ENCODE results near the gene PSMD13. TPM values are rescaled to one million over a fixed set of nuclear protein-coding genes. Genes with fewer than 3 reads are reported as not detected.

The PSMD13 gene
- total and polyA plus RNA-seq, 2 of the 13 experiments (the other 11 are each of a cell fraction or from before 2014, with no cell fraction given) = 83.0 to 117 TPM

DNA sequence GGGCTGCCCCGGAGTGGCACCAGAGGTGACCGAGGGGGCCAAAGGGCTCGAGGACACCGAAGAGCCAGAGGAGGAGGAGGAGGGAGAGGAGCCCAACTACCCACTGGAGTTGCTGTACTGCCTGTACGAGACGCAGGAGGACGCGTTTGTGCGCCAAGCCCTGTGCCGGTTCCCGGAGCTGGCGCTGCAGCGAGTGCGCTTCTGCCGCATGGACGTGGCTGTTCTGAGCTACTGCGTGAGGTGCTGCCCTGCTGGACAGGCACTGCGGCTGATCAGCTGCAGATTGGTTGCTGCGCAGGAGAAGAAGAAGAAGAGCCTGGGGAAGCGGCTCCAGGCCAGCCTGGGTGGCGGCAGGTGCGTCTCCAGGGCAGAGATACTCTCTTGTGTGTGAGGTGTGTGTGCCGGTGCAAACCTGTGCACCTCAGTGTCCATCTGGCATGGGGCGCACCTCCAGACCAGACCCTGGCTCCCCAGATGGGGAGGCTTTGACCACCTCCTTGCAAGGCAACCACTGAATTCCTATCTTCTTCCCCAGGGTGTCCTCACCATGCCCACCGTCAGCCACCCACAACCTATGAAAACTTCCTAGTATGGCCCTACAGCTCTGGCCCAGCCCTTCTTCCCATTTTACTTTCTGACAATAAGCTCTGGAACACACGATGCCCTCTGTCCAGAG is 44.8 kb downstream of the PSMD13 start:
- no peak for DNase-seq (ENCODE audit: low spot score)
- no peak overlapping the region for H3K4me3 ChIP-seq (replicated peaks in 1 of 3; ENCODE audit: insufficient read depth in 1 of 3, low read depth in 2 of 3, low read length in 3 of 3)
- ChIA-PET CTCF (ENCODE audit: low intra/inter-chr PET ratio, low total read pairs) (no interaction called here), POLR2A (no interaction called here)
- no TSS peak for BruUV-seq (replicated peaks)
- in situ Hi-C loops (cut with HindIII; ENCODE audit: extremely low pct_ligation_motif_present, low pct_unique_long_range_greater_than_20kb) = no loop called here
- H3K27me3 ChIP-seq (ENCODE audit: control insufficient read depth in 1 of 2, insufficient read depth in 2 of 2, low read length in 2 of 2) = peaks cover 7 to 83% of the 10 kb centered on the region in 2 experiments
- no peak overlapping the region for H2AFZ ChIP-seq (ENCODE audit: low read length)
- H4K20me1 ChIP-seq (ENCODE audit: insufficient read depth, low read length) = no peaks in the 10 kb centered on the region
- peaks cover 20% of the 10 kb centered on the region for H3K4me1 ChIP-seq (ENCODE audit: insufficient read depth, low read length)
- no peak for ATAC-seq
- no peak overlapping the region for H3K9ac ChIP-seq (ENCODE audit: insufficient read depth, low read depth, low read length)
- H3K9me3 ChIP-seq (ENCODE audit: low read length) = no peaks in the 10 kb centered on the region
- intact Hi-C loops (cut with micrococcal nuclease; ENCODE audit: unreplicated experiment) = no loop called here
- no peak for FAIRE-seq
- 72% methylated on average over 20 of the region's 26 CpGs for WGBS (ENCODE audit: low lambda C conversion rate)
- no peak overlapping the region for H3K4me2 ChIP-seq (ENCODE audit: low read depth, low read length)
- H3K36me3 ChIP-seq (replicated peaks in 1 of 2; ENCODE audit: control insufficient read depth in 1 of 2, insufficient read depth in 2 of 2, low read length in 2 of 2) = no peaks in the 10 kb centered on the region
- H3K27ac ChIP-seq (ENCODE audit: extremely low read length, insufficient read depth, low read length) = no peak overlapping the region
- no peaks in the 10 kb centered on the region for H3K79me2 ChIP-seq (ENCODE audit: insufficient read depth, low read length)
- TF ChIP-seq, protein P1, sequence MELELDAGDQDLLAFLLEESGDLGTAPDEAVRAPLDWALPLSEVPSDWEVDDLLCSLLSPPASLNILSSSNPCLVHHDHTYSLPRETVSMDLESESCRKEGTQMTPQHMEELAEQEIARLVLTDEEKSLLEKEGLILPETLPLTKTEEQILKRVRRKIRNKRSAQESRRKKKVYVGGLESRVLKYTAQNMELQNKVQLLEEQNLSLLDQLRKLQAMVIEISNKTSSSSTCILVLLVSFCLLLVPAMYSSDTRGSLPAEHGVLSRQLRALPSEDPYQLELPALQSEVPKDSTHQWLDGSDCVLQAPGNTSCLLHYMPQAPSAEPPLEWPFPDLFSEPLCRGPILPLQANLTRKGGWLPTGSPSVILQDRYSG (CRISPR knock-in tag; IDR thresholded peaks at IDR 0.05) = no peak
- TF ChIP-seq RARG (CRISPR knock-in tag; IDR thresholded peaks at IDR 0.05; ENCODE audit: low read depth) (no peak), TCF12 (IDR thresholded peaks at IDR 0.05) (no peak), TCF12 (CRISPR knock-in tag; IDR thresholded peaks at IDR 0.05) (no peak), ZNF616 (CRISPR knock-in tag; IDR thresholded peaks at IDR 0.05; ENCODE audit: low read depth) (no peak), SMC3 (IDR thresholded peaks at IDR 0.05; ENCODE audit: low read length) (no peak), NR2F6 (IDR thresholded peaks at IDR 0.05) (no peak), NR2F6 (CRISPR knock-in tag; IDR thresholded peaks at IDR 0.05) (no peak), ZNF24 (IDR thresholded peaks at IDR 0.05) (no peak), HMG20A (CRISPR knock-in tag; IDR thresholded peaks at IDR 0.05; ENCODE audit: borderline replicate concordance) (no peak), PAWR (CRISPR knock-in tag; IDR thresholded peaks at IDR 0.05; ENCODE audit: borderline replicate concordance) (no peak), ZSCAN21 (CRISPR knock-in tag; IDR thresholded peaks at IDR 0.05; ENCODE audit: borderline replicate concordance) (no peak)
- TF ChIP-seq, protein P2, sequence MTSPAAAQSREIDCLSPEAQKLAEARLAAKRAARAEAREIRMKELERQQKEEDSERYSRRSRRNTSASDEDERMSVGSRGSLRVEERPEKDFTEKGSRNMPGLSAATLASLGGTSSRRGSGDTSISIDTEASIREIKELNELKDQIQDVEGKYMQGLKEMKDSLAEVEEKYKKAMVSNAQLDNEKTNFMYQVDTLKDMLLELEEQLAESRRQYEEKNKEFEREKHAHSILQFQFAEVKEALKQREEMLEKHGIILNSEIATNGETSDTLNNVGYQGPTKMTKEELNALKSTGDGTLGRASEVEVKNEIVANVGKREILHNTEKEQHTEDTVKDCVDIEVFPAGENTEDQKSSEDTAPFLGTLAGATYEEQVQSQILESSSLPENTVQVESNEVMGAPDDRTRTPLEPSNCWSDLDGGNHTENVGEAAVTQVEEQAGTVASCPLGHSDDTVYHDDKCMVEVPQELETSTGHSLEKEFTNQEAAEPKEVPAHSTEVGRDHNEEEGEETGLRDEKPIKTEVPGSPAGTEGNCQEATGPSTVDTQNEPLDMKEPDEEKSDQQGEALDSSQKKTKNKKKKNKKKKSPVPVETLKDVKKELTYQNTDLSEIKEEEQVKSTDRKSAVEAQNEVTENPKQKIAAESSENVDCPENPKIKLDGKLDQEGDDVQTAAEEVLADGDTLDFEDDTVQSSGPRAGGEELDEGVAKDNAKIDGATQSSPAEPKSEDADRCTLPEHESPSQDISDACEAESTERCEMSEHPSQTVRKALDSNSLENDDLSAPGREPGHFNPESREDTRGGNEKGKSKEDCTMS (CRISPR knock-in tag; conservative IDR thresholded peaks at IDR 0.05) = no peak
- TF ChIP-seq, protein P3, sequence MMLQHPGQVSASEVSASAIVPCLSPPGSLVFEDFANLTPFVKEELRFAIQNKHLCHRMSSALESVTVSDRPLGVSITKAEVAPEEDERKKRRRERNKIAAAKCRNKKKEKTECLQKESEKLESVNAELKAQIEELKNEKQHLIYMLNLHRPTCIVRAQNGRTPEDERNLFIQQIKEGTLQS (CRISPR knock-in tag; IDR thresholded peaks at IDR 0.05) = no peak
- TF ChIP-seq, protein P4, sequence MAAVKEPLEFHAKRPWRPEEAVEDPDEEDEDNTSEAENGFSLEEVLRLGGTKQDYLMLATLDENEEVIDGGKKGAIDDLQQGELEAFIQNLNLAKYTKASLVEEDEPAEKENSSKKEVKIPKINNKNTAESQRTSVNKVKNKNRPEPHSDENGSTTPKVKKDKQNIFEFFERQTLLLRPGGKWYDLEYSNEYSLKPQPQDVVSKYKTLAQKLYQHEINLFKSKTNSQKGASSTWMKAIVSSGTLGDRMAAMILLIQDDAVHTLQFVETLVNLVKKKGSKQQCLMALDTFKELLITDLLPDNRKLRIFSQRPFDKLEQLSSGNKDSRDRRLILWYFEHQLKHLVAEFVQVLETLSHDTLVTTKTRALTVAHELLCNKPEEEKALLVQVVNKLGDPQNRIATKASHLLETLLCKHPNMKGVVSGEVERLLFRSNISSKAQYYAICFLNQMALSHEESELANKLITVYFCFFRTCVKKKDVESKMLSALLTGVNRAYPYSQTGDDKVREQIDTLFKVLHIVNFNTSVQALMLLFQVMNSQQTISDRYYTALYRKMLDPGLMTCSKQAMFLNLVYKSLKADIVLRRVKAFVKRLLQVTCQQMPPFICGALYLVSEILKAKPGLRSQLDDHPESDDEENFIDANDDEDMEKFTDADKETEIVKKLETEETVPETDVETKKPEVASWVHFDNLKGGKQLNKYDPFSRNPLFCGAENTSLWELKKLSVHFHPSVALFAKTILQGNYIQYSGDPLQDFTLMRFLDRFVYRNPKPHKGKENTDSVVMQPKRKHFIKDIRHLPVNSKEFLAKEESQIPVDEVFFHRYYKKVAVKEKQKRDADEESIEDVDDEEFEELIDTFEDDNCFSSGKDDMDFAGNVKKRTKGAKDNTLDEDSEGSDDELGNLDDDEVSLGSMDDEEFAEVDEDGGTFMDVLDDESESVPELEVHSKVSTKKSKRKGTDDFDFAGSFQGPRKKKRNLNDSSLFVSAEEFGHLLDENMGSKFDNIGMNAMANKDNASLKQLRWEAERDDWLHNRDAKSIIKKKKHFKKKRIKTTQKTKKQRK (IDR thresholded peaks at IDR 0.05; ENCODE audit: low read length) = no peak
- TF ChIP-seq, protein P5, sequence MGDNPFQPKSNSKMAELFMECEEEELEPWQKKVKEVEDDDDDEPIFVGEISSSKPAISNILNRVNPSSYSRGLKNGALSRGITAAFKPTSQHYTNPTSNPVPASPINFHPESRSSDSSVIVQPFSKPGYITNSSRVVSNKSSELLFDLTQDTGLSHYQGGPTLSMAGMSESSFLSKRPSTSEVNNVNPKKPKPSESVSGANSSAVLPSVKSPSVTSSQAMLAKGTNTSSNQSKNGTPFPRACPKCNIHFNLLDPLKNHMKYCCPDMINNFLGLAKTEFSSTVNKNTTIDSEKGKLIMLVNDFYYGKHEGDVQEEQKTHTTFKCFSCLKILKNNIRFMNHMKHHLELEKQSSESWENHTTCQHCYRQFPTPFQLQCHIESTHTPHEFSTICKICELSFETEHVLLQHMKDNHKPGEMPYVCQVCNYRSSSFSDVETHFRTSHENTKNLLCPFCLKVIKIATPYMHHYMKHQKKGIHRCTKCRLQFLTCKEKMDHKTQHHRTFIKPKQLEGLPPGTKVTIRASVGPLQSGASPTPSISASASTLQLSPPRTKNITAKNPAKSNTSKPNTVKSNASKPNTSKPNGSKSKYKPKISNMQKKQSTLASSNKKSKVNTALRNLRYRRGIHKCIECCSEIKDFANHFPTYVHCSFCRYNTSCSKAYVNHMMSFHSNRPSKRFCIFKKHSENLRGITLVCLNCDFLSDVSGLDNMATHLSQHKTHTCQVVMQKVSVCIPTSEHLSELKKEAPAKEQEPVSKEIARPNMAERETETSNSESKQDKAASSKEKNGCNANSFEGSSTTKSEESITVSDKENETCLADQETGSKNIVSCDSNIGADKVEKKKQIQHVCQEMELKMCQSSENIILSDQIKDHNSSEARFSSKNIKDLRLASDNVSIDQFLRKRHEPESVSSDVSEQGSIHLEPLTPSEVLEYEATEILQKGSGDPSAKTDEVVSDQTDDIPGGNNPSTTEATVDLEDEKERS (CRISPR knock-in tag; IDR thresholded peaks at IDR 0.05) = no peak

Measured in HepG2 (cell line).